K562 (cell line): ENCODE results near the gene TPR. TPM values are rescaled to one million over a fixed set of nuclear protein-coding genes. Genes with fewer than 3 reads are reported as not detected.

Source experiments
- GABPA ChIP-seq: fragments of 200-800 bp; sonication (Bioruptor generic); conservative IDR thresholded peaks from 2 replicates; pipeline ENCODE4 v1.6.1; 2016; ENCODE audit warnings: low read depth, missing genetic modification characterization, missing compliant biosample characterization
- HIVEP1 ChIP-seq: fragments of 250-450 bp; sonication (Bioruptor Pico); IDR thresholded peaks from 2 replicates; pipeline ENCODE4 v1.4.0; 2020; ENCODE audit warnings: mild to moderate bottlenecking
- KLF13 ChIP-seq: fragments of 450-650 bp; IDR thresholded peaks from 2 replicates; pipeline ENCODE4 v1.6.1; 2016; ENCODE audit warnings: missing genetic modification characterization, low read depth, mild to moderate bottlenecking, missing compliant biosample characterization, moderate library complexity, borderline replicate concordance
- MAFF ChIP-seq: IDR thresholded peaks from 2 replicates; pipeline ENCODE4 v1.6.1; 2012; ENCODE audit warnings: low read length, improper control_type of control experiment
- MNT ChIP-seq, 2 experiments: fragments of 450-650 bp; conservative IDR thresholded peaks; 2 replicates each; pipeline ENCODE4 v1.6.1; 2017; ENCODE audit warnings: mild to moderate bottlenecking in 2 of 2, moderate library complexity in 2 of 2
- PRPF4 ChIP-seq: fragments of 200-400 bp; formaldehyde crosslinking; IDR thresholded peaks from one replicate; pipeline ENCODE4 v1.6.1; 2017; ENCODE audit warnings: low read length, low read depth, mild to moderate bottlenecking; ENCODE audit not compliant: insufficient read depth, poor library complexity, severe bottlenecking
- RBFOX2 ChIP-seq: fragments of 200-400 bp; formaldehyde crosslinking; IDR thresholded peaks from 2 replicates; pipeline ENCODE4 v1.6.1; 2017; ENCODE audit warnings: low read depth, mild to moderate bottlenecking, low read length, moderate library complexity
- TAF1 ChIP-seq: IDR thresholded peaks from 2 replicates; pipeline ENCODE4 v1.6.1; 2011; ENCODE audit warnings: mild to moderate bottlenecking, low read length, moderate library complexity; ENCODE audit not compliant: insufficient read depth, control insufficient read depth, severe bottlenecking; ENCODE audit errors: extremely low read depth
- ZNF518B ChIP-seq: fragments of 250-450 bp; sonication (Bioruptor Pico); IDR thresholded peaks from 2 replicates; pipeline ENCODE4 v1.5.0; 2021; ENCODE audit warnings: mild to moderate bottlenecking, moderate library complexity
- polyA plus RNA-seq, 8 experiments: library from polyadenylated mRNA; depleted of rRNA in 4 of 8; stranded (reverse) in 5 of 8; unstranded in 3 of 8; fragments of >200 nt; fragmentation: Nextera tagmentation in 2 of 8; fragmentation: Illumina TruSeq in 1 of 8; extraction: Ambion mirVana in 2 of 8; extraction: Trizol in 1 of 8; gene quantifications; 2 replicates each; pipeline versions ENCODE4 v1.2.1 to v1.2.3, GENCODE V29; 2011 to 2014; ENCODE audit warnings: inconsistent platforms in 1 of 8, missing spikeins in 1 of 8
- total RNA-seq, 7 experiments: library from RNA; depleted of rRNA in 6 of 7; stranded (reverse); fragments of >200 nt in 6 of 7; fragmentation: Illumina TruSeq in 2 of 7; extraction: Trizol in 2 of 7; gene quantifications; 2 replicates each; pipeline versions ENCODE4 v1.2.1 to v1.2.3, GENCODE V29; 2011 to 2021; ENCODE audit warnings: low replicate concordance in 1 of 7
- TF ChIP-seq, protein P1 (sequence below): fragments of 450-650 bp; formaldehyde crosslinking; IDR thresholded peaks from 2 replicates; pipeline ENCODE4 v1.4.0; 2020; ENCODE audit warnings: mild to moderate bottlenecking, moderate library complexity
- TF ChIP-seq, protein P2 (sequence below): fragments of 450-650 bp; formaldehyde crosslinking; IDR thresholded peaks from 2 replicates; pipeline ENCODE4 v1.4.0; 2020; ENCODE audit warnings: mild to moderate bottlenecking, mixed read lengths
- TF ChIP-seq, protein P3 (sequence below): sonication (generic); formaldehyde crosslinking; IDR thresholded peaks from 2 replicates; pipeline ENCODE4 v1.8.0; 2022; ENCODE audit warnings: mild to moderate bottlenecking, low read depth, missing genetic modification reagents

Gene TPR
- total and polyA plus RNA-seq, 9 of the 15 experiments (the other 6 are each of a cell fraction or from before 2014, with no cell fraction given) = 48.5 to 167 (median 138) TPM

- TF ChIP-seq, protein P1, sequence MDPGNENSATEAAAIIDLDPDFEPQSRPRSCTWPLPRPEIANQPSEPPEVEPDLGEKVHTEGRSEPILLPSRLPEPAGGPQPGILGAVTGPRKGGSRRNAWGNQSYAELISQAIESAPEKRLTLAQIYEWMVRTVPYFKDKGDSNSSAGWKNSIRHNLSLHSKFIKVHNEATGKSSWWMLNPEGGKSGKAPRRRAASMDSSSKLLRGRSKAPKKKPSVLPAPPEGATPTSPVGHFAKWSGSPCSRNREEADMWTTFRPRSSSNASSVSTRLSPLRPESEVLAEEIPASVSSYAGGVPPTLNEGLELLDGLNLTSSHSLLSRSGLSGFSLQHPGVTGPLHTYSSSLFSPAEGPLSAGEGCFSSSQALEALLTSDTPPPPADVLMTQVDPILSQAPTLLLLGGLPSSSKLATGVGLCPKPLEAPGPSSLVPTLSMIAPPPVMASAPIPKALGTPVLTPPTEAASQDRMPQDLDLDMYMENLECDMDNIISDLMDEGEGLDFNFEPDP (CRISPR knock-in tag) = no peak; the same call in 1 of the 2 replicates
- peak; percentile 94 for TF ChIP-seq GABPA
- no peak for TF ChIP-seq HIVEP1 (CRISPR knock-in tag)
- TF ChIP-seq PRPF4 = peak; percentile 84
- no peak for TF ChIP-seq ZNF518B
- TF ChIP-seq RBFOX2 = peak; percentile 96
- peak; percentile 87 to 94 for TF ChIP-seq MNT (conservative IDR thresholded peaks at IDR 0.05)
- TF ChIP-seq, protein P2, sequence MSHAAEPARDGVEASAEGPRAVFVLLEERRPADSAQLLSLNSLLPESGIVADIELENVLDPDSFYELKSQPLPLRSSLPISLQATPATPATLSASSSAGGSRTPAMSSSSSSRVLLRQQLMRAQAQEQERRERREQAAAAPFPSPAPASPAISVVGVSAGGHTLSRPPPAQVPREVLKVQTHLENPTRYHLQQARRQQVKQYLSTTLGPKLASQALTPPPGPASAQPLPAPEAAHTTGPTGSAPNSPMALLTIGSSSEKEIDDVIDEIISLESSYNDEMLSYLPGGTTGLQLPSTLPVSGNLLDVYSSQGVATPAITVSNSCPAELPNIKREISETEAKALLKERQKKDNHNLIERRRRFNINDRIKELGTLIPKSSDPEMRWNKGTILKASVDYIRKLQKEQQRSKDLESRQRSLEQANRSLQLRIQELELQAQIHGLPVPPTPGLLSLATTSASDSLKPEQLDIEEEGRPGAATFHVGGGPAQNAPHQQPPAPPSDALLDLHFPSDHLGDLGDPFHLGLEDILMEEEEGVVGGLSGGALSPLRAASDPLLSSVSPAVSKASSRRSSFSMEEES = no peak
- TF ChIP-seq, protein P3, sequence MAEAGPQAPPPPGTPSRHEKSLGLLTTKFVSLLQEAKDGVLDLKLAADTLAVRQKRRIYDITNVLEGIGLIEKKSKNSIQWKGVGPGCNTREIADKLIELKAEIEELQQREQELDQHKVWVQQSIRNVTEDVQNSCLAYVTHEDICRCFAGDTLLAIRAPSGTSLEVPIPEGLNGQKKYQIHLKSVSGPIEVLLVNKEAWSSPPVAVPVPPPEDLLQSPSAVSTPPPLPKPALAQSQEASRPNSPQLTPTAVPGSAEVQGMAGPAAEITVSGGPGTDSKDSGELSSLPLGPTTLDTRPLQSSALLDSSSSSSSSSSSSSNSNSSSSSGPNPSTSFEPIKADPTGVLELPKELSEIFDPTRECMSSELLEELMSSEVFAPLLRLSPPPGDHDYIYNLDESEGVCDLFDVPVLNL (CRISPR knock-in tag) = no peak
- TF ChIP-seq MAFF = no peak
- TF ChIP-seq TAF1 = peak; percentile 81
- peak; percentile 99 for TF ChIP-seq KLF13 (tag)
These were observed at the start of gene TPR, which contains the start of gene ODR4 (continued) for GRCh38 chr1:186375152-186375928.
